Stimulated activated CD4-positive, alpha-beta T cell treated with anti-CD3 and anti-CD28 coated beads, Interleukin-12 subunit alpha, Interleukin-12 subunit beta, amount 100 ng/mL, for 48 hours (primary cell): ENCODE results near the gene STMN3.
A peak's percentile ranks its signal among the peaks of the same experiment; 100 is the strongest.
"Not testable (repeated sequence)": the region's sequence is repeated elsewhere in the genome, so short reads cannot be mapped to it uniquely, and the experiment has no call there.

Experiments
- DNase-seq, 3 donors: peaks; one replicate each; pipeline ENCODE4 v3.0.0-alpha.2; 2020; ENCODE audit warnings: low read depth in 2 of 3, low spot score in 1 of 3

STMN3 gene

GRCh38 chr20:63639093-63639975 is 13.9 kb downstream of the STMN3 start:
- DNase-seq = no peak

- no peak for DNase-seq
Measured at GRCh38 chr20:63636752-63637628, 16.2 kb downstream of the STMN3 start.

GRCh38 chr20:63635431-63636141 is 17.6 kb downstream of the STMN3 start:
- peak in 2 of 3 donors; percentile 55 to 65 for DNase-seq

GRCh38 chr20:63633732-63634131 is 19.5 kb downstream of the STMN3 start:
- no peak for DNase-seq

GRCh38 chr20:63631426-63631825 is 21.8 kb downstream of the STMN3 start:
- not testable (repeated sequence) for DNase-seq

- not testable (repeated sequence) for DNase-seq
Measured at GRCh38 chr20:63630956-63631355, 22.3 kb downstream of the STMN3 start.

- peak; percentile 65 to 77 (median 73) for DNase-seq
Measured at GRCh38 chr20:63628246-63628975, 24.8 kb downstream of the STMN3 start.

GRCh38 chr20:63627751-63628245 is 25.4 kb downstream of the STMN3 start:
- DNase-seq = no peak

GRCh38 chr20:63627129-63627750 is 26.0 kb downstream of the STMN3 start:
- DNase-seq = peak; percentile 88 to 90 (median 89)

GRCh38 chr20:63626424-63627128 is 26.6 kb downstream of the STMN3 start, which contains the start of gene GMEB2:
Gene GMEB2 (minus strand): TSS chr20:63627101. CDS start chr20:63619397, 7,704 bp downstream.
- DNase-seq = peak; percentile 37 to 66 (median 41)

- DNase-seq = no peak
Measured at GRCh38 chr20:63625771-63626423, 27.3 kb downstream of the STMN3 start.

- no peak for DNase-seq
Measured at GRCh38 chr20:63624486-63624885, 28.7 kb downstream of the STMN3 start.

- no peak for DNase-seq
Measured at GRCh38 chr20:63622732-63623131, 30.5 kb downstream of the STMN3 start.

- no peak for DNase-seq
Measured at GRCh38 chr20:63622096-63622495, 31.1 kb downstream of the STMN3 start.

GRCh38 chr20:63620991-63621390 is 32.2 kb downstream of the STMN3 start:
- no peak for DNase-seq

- no peak for DNase-seq
Measured at GRCh38 chr20:63619505-63619904, 33.7 kb downstream of the STMN3 start.

- DNase-seq = no peak
Measured at GRCh38 chr20:63619086-63619485, 34.1 kb downstream of the STMN3 start.

GRCh38 chr20:63618291-63618980 is 34.8 kb downstream of the STMN3 start:
- no peak for DNase-seq
